AG08395 (cell line): ENCODE results near the gene DCLK3.

ENCODE experiments used
- DNase-seq: peaks from one replicate; pipeline ENCODE4 v3.0.0; 2012; ENCODE audit warnings: mixed read lengths, low spot score

DCLK3 gene, protein sequence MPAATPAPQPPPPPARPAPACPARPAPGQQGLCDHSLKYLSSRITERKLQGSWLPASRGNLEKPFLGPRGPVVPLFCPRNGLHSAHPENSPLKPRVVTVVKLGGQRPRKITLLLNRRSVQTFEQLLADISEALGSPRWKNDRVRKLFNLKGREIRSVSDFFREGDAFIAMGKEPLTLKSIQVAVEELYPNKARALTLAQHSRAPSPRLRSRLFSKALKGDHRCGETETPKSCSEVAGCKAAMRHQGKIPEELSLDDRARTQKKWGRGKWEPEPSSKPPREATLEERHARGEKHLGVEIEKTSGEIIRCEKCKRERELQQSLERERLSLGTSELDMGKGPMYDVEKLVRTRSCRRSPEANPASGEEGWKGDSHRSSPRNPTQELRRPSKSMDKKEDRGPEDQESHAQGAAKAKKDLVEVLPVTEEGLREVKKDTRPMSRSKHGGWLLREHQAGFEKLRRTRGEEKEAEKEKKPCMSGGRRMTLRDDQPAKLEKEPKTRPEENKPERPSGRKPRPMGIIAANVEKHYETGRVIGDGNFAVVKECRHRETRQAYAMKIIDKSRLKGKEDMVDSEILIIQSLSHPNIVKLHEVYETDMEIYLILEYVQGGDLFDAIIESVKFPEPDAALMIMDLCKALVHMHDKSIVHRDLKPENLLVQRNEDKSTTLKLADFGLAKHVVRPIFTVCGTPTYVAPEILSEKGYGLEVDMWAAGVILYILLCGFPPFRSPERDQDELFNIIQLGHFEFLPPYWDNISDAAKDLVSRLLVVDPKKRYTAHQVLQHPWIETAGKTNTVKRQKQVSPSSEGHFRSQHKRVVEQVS

DNA sequence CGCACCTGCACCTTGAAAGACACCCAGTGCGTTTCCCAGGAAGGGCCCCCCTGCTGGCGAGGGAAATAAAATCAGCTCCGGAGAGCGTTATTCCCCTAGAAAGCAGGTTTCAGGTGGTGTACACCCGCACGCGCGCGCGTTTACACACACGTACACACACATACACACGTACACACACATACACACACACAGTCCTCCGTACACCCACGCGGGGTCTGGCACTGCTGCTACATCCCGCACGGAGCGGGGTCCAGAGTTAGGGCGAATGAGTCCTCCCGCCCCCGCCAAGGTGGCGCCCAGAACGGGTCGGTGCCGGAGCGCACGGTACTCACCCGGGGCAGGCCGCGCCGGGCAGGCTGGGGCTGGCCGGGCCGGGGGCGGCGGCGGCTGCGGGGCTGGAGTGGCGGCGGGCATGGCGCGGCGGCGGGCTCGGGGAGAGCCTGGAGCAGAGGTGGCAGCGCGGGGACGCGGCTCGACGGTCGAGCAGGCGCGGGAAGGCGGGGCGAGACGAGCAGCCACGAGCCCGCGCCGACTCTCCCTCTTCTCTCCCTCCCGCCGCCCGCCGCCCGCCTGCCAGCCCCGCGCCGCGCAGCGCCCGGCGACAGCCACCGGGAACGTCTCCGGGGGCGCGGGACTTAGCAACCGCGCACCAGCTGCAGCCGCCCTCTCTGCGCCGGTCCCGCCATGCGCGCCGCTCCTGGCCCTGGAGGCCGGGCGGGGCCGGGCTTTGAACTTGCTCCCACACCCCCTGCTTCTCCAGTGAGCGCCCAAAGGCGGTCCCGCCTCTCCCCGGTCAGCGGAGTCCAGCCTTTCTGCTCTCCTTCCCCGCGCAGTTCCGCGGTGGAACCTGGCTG lies at the start of gene DCLK3:
TSS of gene DCLK3 (minus strand) at position 704 of the 854 bp plus-strand sequence. CDS start at position 414, 290 bp downstream.
- DNase-seq = no peak

DNA sequence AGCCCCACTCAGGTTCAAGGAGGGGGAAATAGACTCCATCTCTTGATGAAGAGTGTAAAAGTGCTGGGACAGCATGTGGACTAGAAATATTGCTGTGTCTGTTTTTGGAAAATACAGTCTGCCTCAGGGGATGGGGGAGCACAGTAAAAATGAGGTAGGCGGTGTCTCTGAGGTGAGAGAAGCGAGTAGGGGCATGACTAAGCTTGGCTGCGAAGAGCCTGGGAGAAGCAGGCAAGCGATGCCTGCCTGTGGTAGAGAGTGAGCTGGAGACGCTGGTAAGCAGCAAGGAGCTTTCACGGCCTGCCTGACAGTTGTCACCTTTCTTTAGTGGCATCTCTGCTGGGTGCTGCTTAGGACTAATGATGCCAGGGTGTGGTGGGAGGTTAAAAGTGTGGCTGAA lies 49.0 kb upstream of the DCLK3 start:
- DNase-seq = no peak

DNA sequence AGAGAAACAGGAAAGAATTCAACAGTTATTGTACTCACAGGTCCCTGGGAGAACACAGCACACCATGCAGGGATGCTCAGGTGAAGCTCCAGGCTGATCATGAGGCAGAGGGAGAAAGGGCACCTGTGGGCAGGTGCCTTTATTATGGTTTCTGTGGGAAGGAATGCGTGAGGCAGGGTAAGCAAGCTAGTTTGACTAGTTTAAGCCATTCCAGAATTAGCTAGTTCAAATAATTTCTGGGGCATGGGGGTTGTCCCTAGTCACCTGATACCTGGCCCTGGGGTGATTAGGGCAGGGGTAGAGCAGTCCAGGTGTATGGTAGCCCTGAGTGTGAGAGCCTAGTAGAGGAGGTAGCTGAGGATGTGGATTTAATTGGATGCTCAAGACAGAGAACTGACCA lies 47.9 kb upstream of the DCLK3 start:
- DNase-seq = no peak

DNA sequence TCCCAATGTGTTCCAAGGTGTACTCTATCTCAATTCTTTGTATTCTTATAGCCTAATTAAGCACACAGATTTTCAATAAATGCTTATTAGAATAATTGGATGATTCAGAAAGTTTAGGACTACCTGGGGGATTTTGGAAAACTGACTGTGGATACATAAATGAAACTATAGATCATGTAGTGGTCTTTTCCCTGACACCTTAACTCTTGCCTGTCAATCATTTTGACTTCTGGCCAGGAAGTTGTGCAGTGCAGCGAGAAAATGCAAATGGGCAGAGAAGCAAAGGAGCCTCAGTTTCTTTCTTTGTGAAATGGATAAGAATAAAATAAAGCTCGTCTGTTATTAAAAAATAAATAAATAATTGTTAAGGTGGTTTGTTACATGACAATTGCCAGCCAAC lies 47.4 kb upstream of the DCLK3 start:
- DNase-seq = no peak

DNA sequence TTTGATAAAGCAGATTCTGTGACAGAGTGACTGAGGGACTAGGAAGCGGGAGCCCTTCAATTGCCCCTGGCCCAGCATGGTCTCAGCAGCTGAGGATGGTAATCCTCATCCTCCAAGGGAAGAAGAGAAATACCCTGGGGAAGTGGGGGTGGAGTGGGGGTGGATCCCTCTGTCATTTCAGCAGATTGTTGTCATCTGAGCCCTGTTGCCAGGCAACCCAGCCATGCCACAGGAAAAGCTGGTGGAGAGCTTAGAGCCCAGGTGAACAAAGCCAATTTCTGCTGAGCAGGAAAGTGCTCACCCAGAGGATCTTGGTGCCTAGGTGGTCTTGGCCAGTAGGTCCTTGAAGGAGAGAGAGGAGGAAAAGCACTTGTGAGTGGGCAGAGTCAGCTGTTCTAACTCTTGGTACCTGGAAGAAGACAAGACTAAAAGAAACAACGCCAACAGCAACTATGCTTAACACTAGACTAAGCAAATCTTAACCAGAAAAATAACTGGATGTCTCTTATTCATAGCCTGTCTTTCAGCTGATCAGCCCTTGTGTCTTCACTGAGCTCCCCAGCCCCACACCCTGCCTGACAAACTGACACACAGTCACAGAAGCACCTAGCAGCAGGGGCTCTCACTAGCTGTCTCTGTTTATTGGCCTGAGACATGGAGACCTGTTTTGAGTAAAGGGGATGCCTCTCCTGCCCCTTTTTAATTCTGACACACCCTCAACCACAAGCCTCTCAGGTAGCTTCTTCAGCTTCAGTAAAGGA lies 40.1 kb upstream of the DCLK3 start:
- DNase-seq = no peak

DNA sequence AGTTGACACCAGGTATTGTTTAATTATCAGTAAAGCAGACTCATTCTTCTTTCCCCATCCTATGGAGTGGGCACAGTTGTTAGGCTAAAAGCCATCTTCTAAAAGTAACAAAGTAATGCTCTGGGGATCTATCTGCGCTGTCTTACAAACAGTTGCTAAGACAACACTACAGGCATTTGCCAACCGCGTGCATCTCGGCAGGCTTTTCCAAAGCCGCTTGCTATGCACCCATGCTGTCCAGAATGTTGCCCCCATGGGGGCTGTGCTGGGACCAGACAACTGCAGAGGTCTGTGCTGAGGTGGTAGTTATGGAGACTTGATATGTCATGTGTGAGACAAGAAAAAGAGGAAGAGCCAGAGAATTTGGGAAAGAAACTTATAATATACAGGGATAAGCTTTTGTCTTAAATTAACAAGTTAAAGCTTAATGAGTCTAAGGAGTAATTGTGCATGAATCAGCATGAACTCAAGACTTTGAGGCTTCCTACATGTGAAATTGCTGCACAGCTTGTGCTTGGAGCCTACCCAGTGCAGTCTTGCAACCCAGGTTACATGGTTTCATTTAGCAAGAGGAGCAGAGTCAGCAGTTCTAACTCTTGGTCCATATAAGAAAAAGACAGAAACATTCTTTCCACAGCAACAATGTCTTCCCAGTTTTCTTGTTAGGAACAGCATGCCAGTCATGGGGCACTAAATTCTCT lies 38.9 kb upstream of the DCLK3 start:
- no peak for DNase-seq

DNA sequence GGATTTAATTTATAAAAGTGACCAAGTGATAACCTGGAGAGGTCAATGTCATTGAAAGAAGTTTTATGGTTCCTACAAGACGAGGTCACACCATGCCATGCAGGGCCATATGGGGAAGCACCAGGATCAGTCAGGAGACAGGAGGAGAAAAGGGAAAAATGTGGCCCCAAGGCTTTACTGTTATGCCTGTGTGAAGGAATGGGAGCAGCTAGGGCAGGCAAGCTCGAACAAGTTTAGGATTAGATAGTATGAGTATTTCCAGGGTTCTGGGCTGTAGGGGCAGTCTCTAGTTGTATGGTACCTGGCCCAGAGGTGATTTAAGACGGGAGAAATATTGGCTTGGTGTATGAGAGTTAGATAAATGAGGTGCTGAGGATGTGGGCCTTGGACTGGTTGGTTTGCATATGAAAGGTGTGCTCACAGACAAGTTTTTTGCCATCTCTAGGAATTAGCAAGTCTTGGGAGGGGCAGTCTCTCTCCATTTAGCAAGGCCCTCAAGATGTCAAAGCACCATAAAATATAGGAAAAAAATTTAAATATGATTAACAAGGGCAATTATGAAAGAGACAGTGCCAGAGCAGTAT lies 36.3 kb upstream of the DCLK3 start:
- DNase-seq = no peak

DNA sequence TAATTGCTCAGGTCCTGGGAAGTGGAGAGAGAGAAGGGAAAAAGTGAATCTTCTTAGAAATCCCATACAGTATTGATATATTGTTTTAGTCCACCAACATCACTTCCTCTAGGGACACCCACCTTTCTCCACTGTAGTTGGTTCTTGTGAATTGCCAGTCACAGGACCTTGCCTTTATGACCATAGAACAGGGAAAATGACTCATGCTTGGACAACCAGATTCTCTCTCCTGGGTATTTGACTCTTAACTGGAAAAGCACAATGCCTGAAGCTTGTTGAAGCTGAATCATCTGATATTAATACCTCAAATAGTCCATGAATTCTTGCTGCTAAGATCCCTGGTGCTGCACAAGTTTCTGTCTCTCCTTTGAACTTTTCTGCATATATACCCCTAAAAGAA lies 32.5 kb upstream of the DCLK3 start:
- peak; percentile 53 for DNase-seq

DNA sequence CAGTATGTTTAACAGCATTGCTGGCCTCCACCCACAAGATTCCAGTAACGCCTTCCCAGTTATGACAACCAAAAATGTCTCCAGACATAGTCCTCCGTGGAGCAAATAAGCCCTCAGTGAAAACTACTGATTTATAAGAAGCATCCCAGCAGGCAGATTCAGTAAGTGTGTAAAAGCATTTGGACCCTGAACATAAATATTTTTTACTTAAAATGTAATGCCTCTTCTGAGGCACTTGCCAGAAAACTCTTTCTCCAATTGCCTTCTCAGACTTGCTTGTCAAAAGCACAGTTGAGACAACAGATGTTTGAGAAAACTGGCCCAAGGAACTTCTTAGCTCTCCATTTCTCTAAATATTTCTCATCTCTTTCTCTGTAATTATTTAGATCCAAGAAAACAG lies 31.8 kb upstream of the DCLK3 start:
- no peak for DNase-seq

DNA sequence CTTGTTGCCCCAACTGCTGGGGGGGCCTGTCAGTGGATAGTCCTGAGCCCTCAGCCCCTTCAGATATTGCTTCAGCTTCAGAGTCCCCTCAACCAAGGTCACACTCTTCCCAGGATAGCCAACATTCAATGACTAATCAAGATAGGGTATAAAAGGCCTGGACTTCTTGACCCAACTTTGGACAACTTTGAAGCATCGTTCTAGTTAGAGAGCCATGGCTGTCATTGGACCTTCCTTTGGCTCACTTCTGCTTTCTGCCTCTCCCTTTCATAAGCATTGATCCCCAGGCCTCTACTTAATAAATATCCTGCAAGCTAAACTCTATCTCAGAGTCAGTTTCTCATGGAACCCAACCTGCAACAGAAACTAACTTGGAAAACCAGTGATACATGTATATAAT lies 31.3 kb upstream of the DCLK3 start:
- DNase-seq = no peak

DNA sequence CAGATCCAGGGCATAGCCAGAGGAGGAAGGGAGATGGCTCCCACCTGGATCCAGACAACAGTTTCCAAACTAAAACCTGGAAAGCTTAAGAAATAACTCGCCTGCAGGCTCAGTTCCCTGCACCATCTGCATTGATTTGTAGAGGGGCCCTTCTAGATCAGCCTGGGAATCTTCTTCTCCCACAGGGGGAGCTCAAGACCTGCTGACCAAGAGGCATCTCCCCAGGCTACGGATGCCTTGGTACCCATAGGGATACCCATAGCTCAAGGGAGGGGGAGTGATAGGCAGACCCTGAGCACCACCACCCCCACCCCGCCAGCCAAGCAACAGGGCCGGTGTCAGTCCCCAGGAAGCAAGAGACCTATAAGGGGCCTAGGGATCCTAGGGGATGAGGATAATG lies 28.0 kb upstream of the DCLK3 start:
- DNase-seq = peak; percentile 17

DNA sequence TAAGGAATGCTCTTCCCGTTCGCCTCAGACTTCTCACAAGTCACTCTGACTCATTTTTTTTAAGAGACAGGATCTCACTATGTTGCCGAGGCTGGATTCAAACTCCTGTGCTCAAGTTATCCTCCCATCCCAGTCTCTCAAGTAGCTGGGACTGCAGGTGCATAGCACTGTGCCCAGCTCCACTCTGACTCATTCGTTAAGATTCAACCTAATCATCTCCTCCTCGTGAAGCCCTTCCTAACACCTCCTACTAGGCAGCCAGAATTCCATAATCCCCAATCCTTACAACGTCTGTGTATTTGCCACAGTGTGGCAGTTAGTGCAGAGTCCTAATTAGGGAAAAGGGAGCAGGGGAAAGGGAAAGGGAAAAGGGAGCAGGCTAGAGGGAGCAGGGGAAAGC lies 26.4 kb upstream of the DCLK3 start:
- no peak for DNase-seq

DNA sequence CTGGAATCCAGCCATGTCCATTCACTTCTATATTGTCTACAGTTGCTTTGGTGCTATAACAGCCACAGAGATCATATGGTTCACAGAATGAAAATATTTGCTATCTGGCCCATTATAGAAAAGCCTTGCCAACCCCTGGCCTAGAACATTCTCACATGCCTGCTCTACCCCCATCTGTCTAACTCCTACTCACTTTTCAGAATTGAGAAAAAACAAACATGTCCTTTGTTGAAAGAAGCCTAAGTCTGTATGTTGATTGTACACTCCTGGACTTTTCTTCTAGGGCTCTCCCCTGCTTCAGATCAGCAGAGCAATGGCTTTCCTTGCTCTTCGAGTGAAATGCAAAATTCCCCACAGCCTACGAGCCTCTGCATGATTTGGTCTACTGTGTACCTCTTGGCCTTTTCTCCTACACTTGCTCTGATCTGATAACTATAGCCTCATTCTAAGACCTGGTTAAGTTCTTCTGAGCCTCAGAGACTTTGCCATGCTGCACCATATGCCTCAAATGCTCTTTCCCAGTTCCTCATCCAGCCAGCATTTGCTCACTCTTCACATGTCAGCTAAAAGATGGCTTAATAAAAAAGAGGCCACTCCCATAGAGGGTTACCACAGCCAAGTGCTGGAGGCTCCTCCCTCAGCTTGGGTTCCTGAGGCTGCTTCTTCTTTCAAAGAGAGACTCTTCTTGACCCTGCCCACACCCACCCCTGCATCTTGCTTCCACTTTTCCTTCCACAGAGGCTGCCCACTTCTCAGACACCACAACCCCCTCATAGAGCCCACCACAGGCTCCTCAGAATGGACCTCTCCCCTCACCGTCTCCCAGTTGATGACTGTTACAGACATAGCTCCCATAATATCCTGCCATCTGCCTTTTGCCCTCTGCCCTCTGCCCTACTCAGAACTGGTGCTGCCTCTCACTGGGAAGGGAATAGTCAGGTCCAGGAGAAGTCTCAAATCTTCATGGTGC lies 22.9 kb upstream of the DCLK3 start:
- no peak for DNase-seq

DNA sequence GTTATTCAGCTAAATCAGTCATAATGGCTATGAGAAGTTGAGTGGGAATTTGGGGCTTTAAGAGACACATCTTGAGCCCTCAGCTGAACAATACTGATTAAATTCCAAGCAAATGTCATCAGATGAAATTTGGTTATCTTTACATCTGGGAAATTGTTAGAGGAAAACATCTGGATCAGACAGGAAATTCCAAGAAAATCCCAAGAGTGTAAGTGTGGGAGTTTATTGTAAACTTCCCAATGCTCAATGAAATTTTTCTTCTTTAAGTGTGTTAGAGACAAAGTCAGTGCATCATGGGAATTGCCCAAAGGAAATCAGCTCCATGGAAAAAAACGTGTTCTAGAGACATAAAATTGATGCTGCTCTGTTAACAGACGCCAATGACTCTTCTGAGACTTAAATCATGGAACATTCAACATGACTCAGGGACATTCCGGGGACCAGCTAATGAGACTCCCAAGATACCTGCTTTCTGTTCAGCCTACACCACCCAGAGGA lies 19.8 kb upstream of the DCLK3 start:
- peak; percentile 28 for DNase-seq

DNA sequence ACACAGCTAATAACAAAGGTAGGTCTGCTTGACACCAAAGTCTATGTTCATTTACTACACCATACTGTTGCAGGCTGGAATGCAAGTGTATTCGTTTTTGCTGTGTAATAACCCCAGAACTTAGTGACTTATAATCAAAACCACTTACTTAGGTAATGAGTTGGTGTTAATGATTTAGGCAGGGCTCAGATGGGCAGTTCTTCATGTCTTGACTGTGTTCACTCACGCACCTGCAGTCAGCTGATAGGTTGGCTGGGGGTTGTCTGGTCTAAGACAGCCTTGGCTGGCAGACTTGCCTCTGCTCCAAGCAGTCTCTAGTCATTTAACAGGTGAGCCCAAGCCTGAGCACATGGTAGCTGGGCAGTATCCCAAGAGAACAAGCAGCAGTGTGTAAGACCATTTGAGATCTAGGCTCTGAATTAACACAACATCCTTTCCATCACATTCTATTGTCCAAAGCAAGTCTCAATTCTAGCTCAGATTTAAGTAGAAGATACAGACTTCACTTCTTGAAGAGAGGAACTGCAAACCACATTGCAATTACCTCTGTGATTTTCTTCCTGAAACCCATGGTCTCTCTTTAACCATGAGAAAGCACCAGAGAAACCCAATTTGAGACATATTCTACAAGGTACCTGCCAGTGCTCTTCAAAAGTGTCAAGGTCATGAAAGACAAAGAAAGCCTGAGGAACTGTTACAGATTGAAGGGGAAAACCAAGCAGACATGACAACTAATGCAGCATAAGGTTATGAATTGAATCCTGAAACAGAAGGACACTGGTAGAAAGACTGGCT lies 13.3 kb upstream of the DCLK3 start:
- DNase-seq = no peak

DNA sequence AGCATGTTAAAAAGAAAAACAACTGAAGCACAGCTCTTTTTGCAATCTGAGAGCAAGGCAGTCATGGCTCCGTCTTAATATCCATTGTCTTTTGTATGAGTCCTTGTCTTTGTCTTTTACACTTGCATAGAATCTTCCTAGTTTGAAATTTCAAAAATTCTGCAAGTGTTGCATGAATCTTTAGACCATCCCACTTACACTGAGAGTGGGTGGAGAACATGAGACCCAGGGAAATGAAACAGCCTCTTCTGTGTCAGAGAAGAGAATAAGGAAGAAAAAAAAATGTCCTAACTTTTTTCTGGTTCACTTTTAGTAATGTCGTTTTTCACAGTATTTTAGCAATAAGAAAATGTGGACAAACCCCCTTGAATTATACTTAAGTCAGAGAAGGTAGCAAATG lies 12.1 kb upstream of the DCLK3 start:
- DNase-seq = no peak

DNA sequence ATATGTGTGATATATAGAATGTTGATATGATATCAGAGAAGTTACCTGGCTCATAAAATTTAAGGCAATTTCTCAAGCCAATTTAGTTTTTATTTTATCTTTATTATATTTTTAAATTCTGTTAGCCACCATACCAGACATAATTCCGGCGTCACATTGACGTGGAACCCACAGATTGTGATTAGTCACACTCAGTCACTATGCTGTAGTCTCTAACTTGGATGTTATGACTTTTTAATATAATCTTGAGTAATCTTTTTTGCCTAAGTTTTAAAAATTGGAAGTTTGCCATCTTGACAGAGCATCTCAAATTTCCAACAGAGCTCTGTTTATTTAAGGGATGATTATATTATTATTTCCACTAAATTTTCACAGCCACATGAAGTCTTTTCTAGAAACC lies 9.7 kb upstream of the DCLK3 start:
- no peak for DNase-seq

DNA sequence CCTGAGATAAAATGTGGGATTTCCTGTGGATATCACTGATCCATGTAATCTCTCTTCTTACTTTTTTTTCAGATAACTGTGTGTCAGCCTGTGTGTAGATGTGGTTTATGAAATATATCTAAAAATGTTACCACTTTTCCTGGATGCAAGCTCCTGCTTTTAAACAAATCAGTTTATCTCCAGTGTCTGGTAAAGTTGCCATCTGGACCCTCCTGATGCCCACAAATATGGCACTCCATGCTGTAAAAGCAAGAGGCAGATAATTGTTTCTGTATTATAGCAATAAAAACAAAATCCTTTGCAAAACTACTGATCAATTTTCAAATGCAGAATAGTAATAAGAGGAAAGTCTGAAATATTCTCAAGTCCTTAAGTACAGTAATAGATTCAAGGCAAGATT lies 7.6 kb upstream of the DCLK3 start:
- DNase-seq = no peak
